Measurements from ENCODE around the gene S1PR1. TPM values are rescaled to one million over a fixed set of nuclear protein-coding genes. Genes with fewer than 3 reads are reported as not detected.
"Not testable (repeated sequence)": the region's sequence is repeated elsewhere in the genome, so short reads cannot be mapped to it uniquely, and the experiment has no call there.

The S1PR1 gene
- total RNA-seq, 4 donors from 2014 or later, result 11.4 to 50.6 (median 26.0) TPM

GRCh38 chr1:101221945-101222429 lies 14.8 kb upstream of the S1PR1 start:
- no peak overlapping the region for H3K4me3 ChIP-seq
- no peak overlapping the region for H3K27ac ChIP-seq
- H3K27me3 ChIP-seq, result no peaks in the 10 kb centered on the region
- H3K36me3 ChIP-seq, result no peaks in the 10 kb centered on the region
- 93% methylated on average over 1 of the region's 1 CpG for WGBS
- no peak for DNase-seq (ENCODE audit: low spot score in 2 of 2)
- TF ChIP-seq EP300 (IDR thresholded peaks at IDR 0.05) (no peak), POLR2AphosphoS5 (IDR thresholded peaks at IDR 0.05) (no peak), POLR2A (IDR thresholded peaks at IDR 0.05) (no peak), CTCF (IDR thresholded peaks at IDR 0.05) (no peak)
- no peaks in the 10 kb centered on the region for H3K9me3 ChIP-seq
- H3K4me1 ChIP-seq, result no peaks in the 10 kb centered on the region

DNA sequence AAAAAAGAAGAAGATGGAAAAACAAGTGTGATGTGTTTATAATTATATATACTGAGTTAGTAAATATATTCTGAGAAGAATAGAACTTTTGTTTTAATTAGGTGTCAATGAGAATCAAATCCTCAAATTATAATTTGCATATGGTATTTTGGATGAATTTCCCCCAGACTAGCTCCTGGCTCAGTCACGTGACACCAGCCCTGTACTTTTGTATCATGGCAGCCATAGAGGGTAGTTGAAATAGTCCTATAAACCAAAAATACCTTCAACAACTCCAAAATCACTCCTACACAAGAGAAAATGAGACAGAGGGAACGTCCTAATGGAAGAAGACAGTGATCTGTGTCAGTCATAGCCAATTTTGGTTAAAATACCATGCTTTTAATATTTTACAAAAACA lies 9.0 kb upstream of the S1PR1 start:
- no peaks in the 10 kb centered on the region for H3K36me3 ChIP-seq
- no peaks in the 10 kb centered on the region for H3K4me1 ChIP-seq
- H3K27ac ChIP-seq, result no peak overlapping the region
- no peak overlapping the region for H3K4me3 ChIP-seq
- TF ChIP-seq POLR2A (IDR thresholded peaks at IDR 0.05) (no peak), POLR2AphosphoS5 (IDR thresholded peaks at IDR 0.05) (no peak), CTCF (IDR thresholded peaks at IDR 0.05) (no peak), EP300 (IDR thresholded peaks at IDR 0.05) (no peak)
- H3K27me3 ChIP-seq, result no peaks in the 10 kb centered on the region
- WGBS, result 83% methylated on average over 2 of the region's 2 CpGs
- H3K9me3 ChIP-seq, result no peaks in the 10 kb centered on the region
- DNase-seq (ENCODE audit: low spot score in 2 of 2), result no peak

DNA sequence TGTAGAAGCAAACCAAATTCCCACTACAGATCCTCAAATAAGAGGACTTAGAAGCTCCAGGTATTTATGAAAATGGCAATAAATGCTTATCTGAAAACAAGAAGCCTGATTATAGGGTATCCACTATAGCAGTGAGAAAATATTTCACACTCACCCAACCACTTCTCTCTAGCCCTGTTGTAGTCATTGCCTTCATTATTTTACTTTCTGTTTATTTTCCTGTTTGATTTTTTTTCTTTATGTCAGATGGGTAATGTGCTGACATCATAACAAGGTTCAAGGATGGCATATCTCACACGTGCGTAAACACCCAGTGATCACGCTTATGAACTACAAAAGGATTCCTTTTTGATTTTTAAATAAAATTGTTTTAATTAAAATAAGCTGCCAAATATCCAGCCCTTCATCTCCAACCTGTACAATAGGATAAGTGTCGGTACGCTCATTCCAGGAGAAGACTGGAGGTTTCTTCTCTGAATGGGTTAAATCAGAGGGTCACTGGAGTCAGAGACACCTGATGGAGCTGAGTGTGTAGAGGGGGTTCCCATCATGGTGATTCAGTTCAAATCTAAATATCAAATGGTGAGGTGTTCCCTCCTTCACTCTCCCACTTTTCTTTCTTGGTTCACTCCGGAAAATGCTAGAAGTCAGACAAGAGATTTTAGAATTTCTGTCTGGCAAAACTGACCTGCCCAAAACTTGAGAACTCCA lies 8.2 kb upstream of the S1PR1 start:
- 87% methylated on average over 6 of the region's 6 CpGs for WGBS
- no peak for DNase-seq (ENCODE audit: low spot score in 2 of 2)
- Histone ChIP-seq H3K36me3 (no peaks in the 10 kb centered on the region), H3K4me3 (no peak overlapping the region), H3K9me3 (no peaks in the 10 kb centered on the region), H3K27ac (no peak overlapping the region), H3K4me1 (no peaks in the 10 kb centered on the region), H3K27me3 (no peaks in the 10 kb centered on the region)
- TF ChIP-seq POLR2AphosphoS5 (IDR thresholded peaks at IDR 0.05) (no peak), POLR2A (IDR thresholded peaks at IDR 0.05) (no peak), CTCF (IDR thresholded peaks at IDR 0.05) (no peak), EP300 (IDR thresholded peaks at IDR 0.05) (no peak)

- H3K4me3 ChIP-seq; H3K27ac ChIP-seq; H3K9me3 ChIP-seq; DNase-seq (ENCODE audit: low spot score in 2 of 2); H3K36me3 ChIP-seq; H3K27me3 ChIP-seq: not testable (repeated sequence)
- H3K4me1 ChIP-seq, result peaks cover 14% of the 10 kb centered on the region
Observed at GRCh38 chr1:101232182-101232581, 4.6 kb upstream of the S1PR1 start.

DNA sequence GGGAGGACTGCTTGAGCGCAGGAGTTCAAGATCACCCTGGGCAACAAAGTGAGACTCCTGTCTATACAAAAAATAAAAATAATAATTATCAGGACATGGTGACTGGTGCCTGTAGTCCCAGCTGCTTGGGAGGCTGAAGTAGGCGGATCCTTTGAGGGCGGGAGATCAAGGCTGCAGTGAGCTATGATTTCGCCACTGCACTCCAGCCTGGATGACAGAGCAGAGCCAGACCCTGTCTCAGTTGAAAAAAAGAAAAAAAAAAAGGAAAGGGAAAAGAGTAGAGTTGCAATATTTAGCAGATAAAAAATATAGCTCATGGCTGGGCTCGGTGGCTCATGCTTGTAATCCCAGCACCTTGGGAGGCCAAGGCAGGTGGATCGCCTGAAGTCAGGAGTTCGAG lies 3.3 kb upstream of the S1PR1 start:
- WGBS, result 85% methylated on average over 7 of the region's 7 CpGs
- Histone ChIP-seq H3K4me3 (no peak overlapping the region), H3K27ac (no peak overlapping the region), H3K4me1 (peaks cover 27% of the 10 kb centered on the region), H3K9me3 (no peaks in the 10 kb centered on the region), H3K27me3 (peaks cover 7% of the 10 kb centered on the region), H3K36me3 (no peaks in the 10 kb centered on the region)
- no peak for DNase-seq (ENCODE audit: low spot score in 2 of 2)
- TF ChIP-seq CTCF (IDR thresholded peaks at IDR 0.05), result no peak
- TF ChIP-seq POLR2A (IDR thresholded peaks at IDR 0.05), result no peak
- TF ChIP-seq POLR2AphosphoS5 (IDR thresholded peaks at IDR 0.05), result no peak
- no peak for TF ChIP-seq EP300 (IDR thresholded peaks at IDR 0.05)

All from suprapubic skin (tissue), 4 donors.